DOHH2 (cell line): ENCODE results near the gene SYCN.

ENCODE experiments used
- CTCF ChIP-seq: fragments of 200-600 bp; sonication (generic); IDR thresholded peaks from one replicate; pipeline ENCODE4 v1.5.1; 2014; ENCODE audit warnings: antibody characterized with exemption, mild to moderate bottlenecking, low read depth, low read length; ENCODE audit not compliant: poor library complexity, severe bottlenecking
- EZH2phosphoT487 ChIP-seq: fragments of 200-600 bp; sonication (generic); IDR thresholded peaks from 2 replicates; pipeline ENCODE4 v1.6.1; 2017; ENCODE audit warnings: borderline replicate concordance, mild to moderate bottlenecking, antibody characterized with exemption, low read length, moderate library complexity, mixed read lengths

- no peak for TF ChIP-seq CTCF
- no peak for TF ChIP-seq EZH2phosphoT487
Observed at GRCh38 chr19:39177736-39178135, 26.3 kb downstream of the SYCN start.
